GM12878 (cell line): Measurements from ENCODE around the gene PRKCQ. TPM values are rescaled to one million over a fixed set of nuclear protein-coding genes. Genes with fewer than 3 reads are reported as not detected.

Source experiments
- ATAC-seq: fragments of 200-7000 bp; cut with Tn5 transposase; 3 replicates; pipeline ENCODE4 v1.9.1; 2020; ENCODE audit warnings: mild to moderate bottlenecking, moderate library complexity
- BruUV-seq: library from RNA; stranded (reverse); fragments of 400-500 nt; replicated peaks from 2 replicates; lab custom pipeline; 2021; lab: Mats Ljungman, UMichigan
- CTCF ChIA-PET: fragments of 300-600 bp; sonication (Branson Sonifier 250); formaldehyde crosslinking; extraction: SDS; loops from one replicate; lab custom pipeline; 2021; ENCODE audit warnings: inconsistent platforms; lab: Yijun Ruan, JAX
- POLR2A ChIA-PET: fragments of 350-600 bp; formaldehyde crosslinking; extraction: SDS; loops from one replicate; lab custom pipeline; 2021; ENCODE audit warnings: inconsistent platforms; lab: Charles Lee
- RAD21 ChIA-PET: fragments of 300-600 bp; sonication (Branson Sonifier 250); formaldehyde crosslinking; loops from one replicate; lab custom pipeline; 2023; ENCODE audit warnings: antibody characterized with exemption; ENCODE audit not compliant: unreplicated experiment; lab: Charles Lee
- SMC1A ChIA-PET: fragments of 300-600 bp; sonication (Branson Sonifier 250); formaldehyde crosslinking; loops from one replicate; lab custom pipeline; 2023; ENCODE audit not compliant: unreplicated experiment, uncharacterized antibody; lab: Charles Lee
- DNase-seq: peaks from one replicate; pipeline ENCODE4 v3.0.0-alpha.2; 2011; ENCODE audit warnings: low read depth, low spot score
- FAIRE-seq: peaks from 3 replicates; lab custom pipeline; 2011; peaks lifted over from hg19 to GRCh38; lab: Jason Lieb, UNC
- H2AFZ ChIP-seq: 2 replicates; pipeline ENCODE4 v1.6.0; 2011; ENCODE audit warnings: low read depth, low read length, control low read depth; ENCODE audit not compliant: control insufficient read depth
- H3K27ac ChIP-seq: 2 replicates; pipeline ENCODE4 v1.5.1; 2011; ENCODE audit warnings: control low read depth; ENCODE audit not compliant: control insufficient read depth, insufficient read depth
- H3K27me3 ChIP-seq, 2 experiments: replicated peaks in 1 of 2; 2 replicates each; pipeline versions ENCODE4 v1.6.0 to v1.6.1; 2011; ENCODE audit warnings: low read length in 1 of 2; ENCODE audit not compliant: control insufficient read depth in 2 of 2, insufficient read depth in 2 of 2
- H3K36me3 ChIP-seq, 2 experiments: 2 replicates each; pipeline ENCODE4 v1.5.1; 2011; ENCODE audit warnings: low read length in 1 of 2; ENCODE audit not compliant: control insufficient read depth in 2 of 2, insufficient read depth in 2 of 2
- H3K4me1 ChIP-seq: 2 replicates; pipeline ENCODE4 v1.6.1; 2011; ENCODE audit warnings: mild to moderate bottlenecking, low read length, moderate library complexity, mixed read lengths; ENCODE audit not compliant: control insufficient read depth, insufficient read depth
- H3K4me2 ChIP-seq: 2 replicates; pipeline ENCODE4 v1.6.0; 2011; ENCODE audit warnings: control low read depth; ENCODE audit not compliant: control insufficient read depth, insufficient read depth
- H3K4me3 ChIP-seq: fragments of 200-600 bp; sonication (generic); 2 replicates; pipeline ENCODE4 v1.5.1; 2016
- H3K79me2 ChIP-seq: 2 replicates; pipeline ENCODE4 v1.6.0; 2011; ENCODE audit warnings: low read length; ENCODE audit not compliant: control insufficient read depth, insufficient read depth
- H3K9ac ChIP-seq: 2 replicates; pipeline ENCODE4 v1.8.0; 2011; ENCODE audit warnings: low read length, control low read depth, mixed read lengths; ENCODE audit not compliant: control insufficient read depth, insufficient read depth
- H3K9me3 ChIP-seq: replicated peaks from 3 replicates; pipeline ENCODE4 v1.5.1; 2011; ENCODE audit warnings: mild to moderate bottlenecking, low read length; ENCODE audit not compliant: control insufficient read depth, insufficient read depth
- H4K20me1 ChIP-seq: 2 replicates; pipeline ENCODE4 v1.6.0; 2011; ENCODE audit not compliant: control insufficient read depth, insufficient read depth
- ATF7 ChIP-seq: fragments of 450-650 bp; IDR thresholded peaks from 2 replicates; pipeline ENCODE4 v1.6.1; 2016; ENCODE audit warnings: low read depth, mild to moderate bottlenecking
- MEF2B ChIP-seq: fragments of 450-650 bp; IDR thresholded peaks from 2 replicates; pipeline ENCODE4 v1.6.1; 2018; ENCODE audit warnings: mild to moderate bottlenecking, moderate library complexity; ENCODE audit not compliant: partially characterized antibody, poor library complexity, severe bottlenecking
- NFIC ChIP-seq: IDR thresholded peaks from 2 replicates; pipeline ENCODE4 v1.6.1; 2012; ENCODE audit warnings: low read depth, mild to moderate bottlenecking, inconsistent platforms, low read length, moderate library complexity
- NKRF ChIP-seq: fragments of 450-650 bp; conservative IDR thresholded peaks from 2 replicates; pipeline ENCODE4 v1.6.1; 2017; ENCODE audit warnings: mild to moderate bottlenecking, moderate library complexity
- PBX3 ChIP-seq: IDR thresholded peaks from 2 replicates; pipeline ENCODE4 v1.6.1; 2011; ENCODE audit warnings: mild to moderate bottlenecking, low read depth, low read length, moderate library complexity; ENCODE audit not compliant: insufficient replicate concordance
- RAD21 ChIP-seq: IDR thresholded peaks from 2 replicates; pipeline ENCODE4 v1.6.1; 2011; ENCODE audit warnings: mild to moderate bottlenecking, low read depth, low read length, moderate library complexity; ENCODE audit not compliant: insufficient read depth
- SMAD5 ChIP-seq: IDR thresholded peaks from 2 replicates; pipeline ENCODE4 v1.6.1; 2016; ENCODE audit warnings: antibody characterized with exemption, low read depth
- TAF1 ChIP-seq: IDR thresholded peaks from 2 replicates; pipeline ENCODE4 v1.6.1; 2011; ENCODE audit warnings: mild to moderate bottlenecking, low read depth, low read length, borderline replicate concordance
- YY1 ChIP-seq: IDR thresholded peaks from 2 replicates; pipeline ENCODE4 v1.6.1; 2011; ENCODE audit warnings: low read depth, mild to moderate bottlenecking, low read length
- ZNF24 ChIP-seq: fragments of 450-650 bp; IDR thresholded peaks from 2 replicates; pipeline ENCODE4 v1.6.1; 2017; ENCODE audit warnings: antibody characterized with exemption, mild to moderate bottlenecking
- ZSCAN29 ChIP-seq: fragments of 450-650 bp; IDR thresholded peaks from 2 replicates; pipeline ENCODE4 v1.6.1; 2017; ENCODE audit warnings: mild to moderate bottlenecking, moderate library complexity
- WGBS: methylation state at CpG from one replicate; pipeline ENCODE4 v1.1.6; 2016; ENCODE audit warnings: low lambda C conversion rate; ENCODE audit not compliant: insufficient replicate concordance, insufficient coverage; ENCODE audit errors: missing lambda C conversion rate; 5-methylcytosine and 5-hydroxymethylcytosine counted together
- in situ Hi-C: fragments of 300-500 bp; cut with MboI; formaldehyde crosslinking; loops from 9 replicates; pipeline ENCODE4 v1.14.3; 2018; ENCODE audit warnings: mixed read lengths
- intact Hi-C: fragments of 100-400 bp; cut with micrococcal nuclease; formaldehyde crosslinking; loops from one replicate; pipeline ENCODE4 v1.14.2; 2022; ENCODE audit not compliant: unreplicated experiment
- polyA plus RNA-seq, 11 experiments: library from polyadenylated mRNA; depleted of rRNA in 4 of 11; unstranded in 6 of 11; stranded (reverse) in 5 of 11; fragments of >200 nt; fragmentation: Nextera tagmentation in 4 of 11; fragmentation: Illumina TruSeq in 1 of 11; extraction: Ambion mirVana in 4 of 11; extraction: Trizol in 1 of 11; gene quantifications; 1 replicate in 1 of 11; 2 replicates in 10 of 11; pipeline versions ENCODE4 v1.2.1 to v1.2.3, GENCODE V29; 2011 to 2016; ENCODE audit warnings: inconsistent platforms in 2 of 11, missing spikeins in 2 of 11, low read depth in 1 of 11
- total RNA-seq, 4 experiments: library from RNA; depleted of rRNA in 3 of 4; stranded (reverse); fragments of >200 nt in 3 of 4; fragmentation: Illumina TruSeq in 1 of 4; extraction: Trizol in 1 of 4; gene quantifications; 2 replicates each; pipeline versions ENCODE4 v1.2.1 to v1.2.3, GENCODE V29; 2013 to 2021

Gene PRKCQ
- total and polyA plus RNA-seq, 10 of the 15 experiments (the other 5 are each of a cell fraction or from before 2014, with no cell fraction given) = 0.26 to 8.9 (median 0.98) TPM

- no peak overlapping the region for H2AFZ ChIP-seq
- peaks cover 0 to 2% of the 10 kb centered on the region in 2 experiments; a peak in 3 of 4 replicates for H3K27me3 ChIP-seq
- FAIRE-seq (no peak), DNase-seq (no peak), ATAC-seq (no peak)
- POLR2A ChIA-PET = interaction anchor here (1.3 to 1.6 kb wide), 3 partner anchors 10 to 83 kb away, joined by 3 to 4 read pairs (median 4); no protein-coding TSS in a partner anchor
- no peaks in the 10 kb centered on the region for H3K36me3 ChIP-seq
- no peaks in the 10 kb centered on the region for H3K79me2 ChIP-seq
- no peaks in the 10 kb centered on the region for H3K4me1 ChIP-seq
- H3K27ac ChIP-seq = no peak overlapping the region
- no peaks in the 10 kb centered on the region; the same call in 1 of the 2 replicates for H4K20me1 ChIP-seq
- CTCF ChIA-PET = interaction anchor here (1.0 to 1.2 kb wide), 4 partner anchors 9 to 84 kb away, joined by 3 to 5 read pairs (median 4); no protein-coding TSS in a partner anchor
- RAD21 ChIA-PET = interaction anchor here (1.7 to 5.9 kb wide), 2 partner anchors 20 to 68 kb away, joined by 8 to 40 read pairs; no protein-coding TSS in a partner anchor
- SMC1A ChIA-PET = interaction anchor here (1.2 to 9.8 kb wide), 9 partner anchors 14 to 87 kb away, joined by 4 to 92 read pairs (median 6); no protein-coding TSS in a partner anchor
- TSS peak; percentile 71 for BruUV-seq
- 25% methylated on average over 2 of the region's 2 CpGs for WGBS
- in situ Hi-C loops (no loop called here), intact Hi-C loops (no loop called here)
- no peaks in the 10 kb centered on the region; the same call in 2 of the 3 replicates for H3K9me3 ChIP-seq
- no peak overlapping the region for H3K4me3 ChIP-seq
- H3K4me2 ChIP-seq = no peak overlapping the region
- TF ChIP-seq NFIC = no peak
- TF ChIP-seq PBX3 = no peak
- TF ChIP-seq ZSCAN29 = no peak
- TF ChIP-seq TAF1 = no peak
- TF ChIP-seq YY1 = no peak
- no peak for TF ChIP-seq SMAD5
- TF ChIP-seq RAD21 = no peak
- no peak for TF ChIP-seq NKRF
- no peak for TF ChIP-seq ZNF24
- no peak for TF ChIP-seq ATF7
- TF ChIP-seq MEF2B = no peak
- no peak overlapping the region for H3K9ac ChIP-seq
Measured at GRCh38 chr10:6494442-6494819, 85.6 kb downstream of the PRKCQ start.
